Activated B cell treated with CpG ODN at 0.5 μM for 24 hours (primary cell): ENCODE data around the gene RYR2. TPM values are rescaled to one million over a fixed set of nuclear protein-coding genes. Genes with fewer than 3 reads are reported as not detected.

Experiments used
- ATAC-seq: fragments of 200-7000 bp; cut with Tn5 transposase; one replicate; pipeline ENCODE4 v1.10.0; 2021; ENCODE audit warnings: low read depth, mild to moderate bottlenecking, moderate library complexity
- CTCF ChIA-PET: fragments of 350-600 bp; sonication (Branson Sonifier 250); formaldehyde crosslinking; loops from one replicate; lab custom pipeline; 2021; ENCODE audit warnings: antibody characterized with exemption; lab: Charles Lee
- POLR2A ChIA-PET: fragments of 350-600 bp; sonication (Branson Sonifier 250); formaldehyde crosslinking; loops from one replicate; lab custom pipeline; 2021; ENCODE audit warnings: antibody characterized with exemption; lab: Charles Lee
- DNase-seq: peaks from one replicate; pipeline ENCODE4 v3.0.0; 2022
- H3K27ac Mint-ChIP-seq: one replicate; pipeline ENCODE4 v1.8.0; 2020; ENCODE audit warnings: mixed read lengths
- H3K27me3 Mint-ChIP-seq: one replicate; pipeline ENCODE4 v1.8.0; 2021; ENCODE audit warnings: mixed read lengths
- H3K36me3 Mint-ChIP-seq: one replicate; pipeline ENCODE4 v1.8.0; 2021; ENCODE audit warnings: low read depth, mixed read lengths
- H3K4me1 Mint-ChIP-seq: one replicate; pipeline ENCODE4 v1.8.0; 2021; ENCODE audit warnings: mixed read lengths
- H3K4me3 Mint-ChIP-seq: one replicate; pipeline ENCODE4 v1.8.0; 2020; ENCODE audit warnings: mild to moderate bottlenecking, mixed read lengths
- H3K9me3 Mint-ChIP-seq: one replicate; pipeline ENCODE4 v1.8.0; 2020; ENCODE audit warnings: mixed read lengths
- CTCF ChIP-seq: fragments of 200-600 bp; IDR thresholded peaks from one replicate; pipeline ENCODE4 v1.8.0; 2022; ENCODE audit warnings: antibody characterized with exemption, mild to moderate bottlenecking
- intact Hi-C: fragments of 100-400 bp; cut with micrococcal nuclease; formaldehyde crosslinking; loops from one replicate; pipeline ENCODE4 v1.15.1; 2024
- total RNA-seq: library from RNA; stranded (reverse); gene quantifications from 2 replicates; pipeline ENCODE4 v1.2.3, GENCODE V29; 2022

Gene RYR2
- total RNA-seq, 1 donor from 2014 or later, result not detected

- H3K4me1 Mint-ChIP-seq, result no peaks in the 10 kb centered on the region
- intact Hi-C loops, result loop anchor here (5.0 kb wide), 2 partner anchors 629 to 1284 kb away; no protein-coding TSS in a partner anchor
- TF ChIP-seq CTCF, result no peak
- no peak overlapping the region for H3K4me3 Mint-ChIP-seq
- H3K27ac Mint-ChIP-seq, result no peak overlapping the region
- CTCF ChIA-PET, result interaction anchor here (1.0 to 1.1 kb wide), 2 partner anchors 627 to 1280 kb away, joined by 5 to 6 read pairs; no protein-coding TSS in a partner anchor
- no peaks in the 10 kb centered on the region for H3K36me3 Mint-ChIP-seq
- DNase-seq, result no peak
- H3K27me3 Mint-ChIP-seq, result no peaks in the 10 kb centered on the region
- peaks cover 2% of the 10 kb centered on the region for H3K9me3 Mint-ChIP-seq
- ATAC-seq, result no peak
- POLR2A ChIA-PET, result no interaction called here
Observed at GRCh38 chr1:237386362-237387143, 344.6 kb downstream of the RYR2 start.

- Mint-ChIP-seq H3K27me3 (no peaks in the 10 kb centered on the region), H3K9me3 (peaks cover 2% of the 10 kb centered on the region), H3K27ac (no peak overlapping the region), H3K4me1 (no peaks in the 10 kb centered on the region), H3K4me3 (no peak overlapping the region), H3K36me3 (no peaks in the 10 kb centered on the region)
- intact Hi-C loops, result loop anchor here (5.0 kb wide), 2 partner anchors 630 to 1285 kb away; no protein-coding TSS in a partner anchor
- no peak for TF ChIP-seq CTCF
- ChIA-PET CTCF (interaction anchor here (1.0 to 1.1 kb wide), 2 partner anchors 628 to 1281 kb away, joined by 5 to 6 read pairs; no protein-coding TSS in a partner anchor), POLR2A (no interaction called here)
- DNase-seq, result no peak
- ATAC-seq, result no peak
Observed at GRCh38 chr1:237387144-237387505, 345.1 kb downstream of the RYR2 start.

GRCh38 chr1:237390823-237391222 is 348.8 kb downstream of the RYR2 start:
- ChIA-PET CTCF (no interaction called here), POLR2A (no interaction called here)
- DNase-seq, result no peak
- H3K27me3 Mint-ChIP-seq, result no peaks in the 10 kb centered on the region
- no peak for ATAC-seq
- H3K27ac Mint-ChIP-seq, result no peak overlapping the region
- no peak for TF ChIP-seq CTCF
- no peaks in the 10 kb centered on the region for H3K4me1 Mint-ChIP-seq
- H3K9me3 Mint-ChIP-seq, result peaks cover 2% of the 10 kb centered on the region
- no peak overlapping the region for H3K4me3 Mint-ChIP-seq
- H3K36me3 Mint-ChIP-seq, result no peaks in the 10 kb centered on the region
- intact Hi-C loops, result no loop called here

GRCh38 chr1:237393632-237394031 is 351.6 kb downstream of the RYR2 start:
- no peaks in the 10 kb centered on the region for H3K27me3 Mint-ChIP-seq
- no peak overlapping the region for H3K27ac Mint-ChIP-seq

More at GRCh38 chr1:237393632-237394031, 351.6 kb downstream of the RYR2 start:
- Mint-ChIP-seq H3K9me3 (no peaks in the 10 kb centered on the region), H3K4me1 (no peaks in the 10 kb centered on the region), H3K4me3 (no peak overlapping the region), H3K36me3 (no peaks in the 10 kb centered on the region)
- intact Hi-C loops, result no loop called here
- CTCF ChIA-PET, result no interaction called here
- ATAC-seq (no peak), DNase-seq (no peak)
- no peak for TF ChIP-seq CTCF
- POLR2A ChIA-PET, result no interaction called here
